ENCODE results near the gene FAM177A1. TPM values are rescaled to one million over a fixed set of nuclear protein-coding genes. Genes with fewer than 3 reads are reported as not detected.

FAM177A1 gene
- total RNA-seq, 3 donors from 2014 or later, result 35.4 to 44.4 (median 35.7) TPM

GRCh38 chr14:35123388-35123703, 77.3 kb downstream of the FAM177A1 start:
- Mint-ChIP-seq H3K9me3 (no peaks in the 10 kb centered on the region), H3K4me3 (peak overlapping the region; percentile 94), H3K27me3 (ENCODE audit: low read depth) (no peaks in the 10 kb centered on the region), H3K36me3 (ENCODE audit: insufficient read depth) (peaks cover 17% of the 10 kb centered on the region), H3K4me1 (ENCODE audit: low read depth) (peaks cover 66% of the 10 kb centered on the region)
- DNase-seq (no peak), ATAC-seq (no peak)

- H3K27me3 Mint-ChIP-seq (ENCODE audit: low read depth), result no peaks in the 10 kb centered on the region
- peaks cover 22% of the 10 kb centered on the region for H3K36me3 Mint-ChIP-seq (ENCODE audit: insufficient read depth)
- H3K4me1 Mint-ChIP-seq (ENCODE audit: low read depth), result peaks cover 65% of the 10 kb centered on the region
- ATAC-seq (no peak), DNase-seq (no peak)
- peak overlapping the region; percentile 94 for H3K4me3 Mint-ChIP-seq
- no peaks in the 10 kb centered on the region for H3K9me3 Mint-ChIP-seq
Observed at GRCh38 chr14:35124127-35124526, 78.1 kb downstream of the FAM177A1 start.

Other genes starting within 250 kb of the FAM177A1 start
- 10 to 100 TPM; 70.8 to 79.5 (median 77.9) TPM for gene BAZ1A, start 170.9 kb upstream of the FAM177A1 start, total RNA-seq
- 10 to 100 TPM; 63.2 to 85.4 (median 74.5) TPM for gene SRP54, start 63.3 kb upstream of the FAM177A1 start, total RNA-seq
- gene PPP2R3C, start 75.7 kb downstream of the FAM177A1 start, total RNA-seq, result 10 to 100 TPM; 36.9 to 41.7 (median 41.6) TPM
- 10 to 100 TPM; 29.2 to 29.9 (median 29.5) TPM for gene PRORP, start 76.3 kb downstream of the FAM177A1 start, total RNA-seq
- gene PSMA6, start 246.1 kb downstream of the FAM177A1 start, total RNA-seq, result 100 to 1,000 TPM; 562 to 636 (median 595) TPM

Measured in activated T-cell treated with anti-CD3 and anti-CD28 coated beads, Interleukin-2, amount 50 U/mL, for 4 hours (primary cell).